ENCODE data around the gene GRM6. TPM values are rescaled to one million over a fixed set of nuclear protein-coding genes. Genes with fewer than 3 reads are reported as not detected.

GRM6 gene
- total RNA-seq, 2 experiments from 2014 or later = not detected

- Mint-ChIP-seq H3K27me3 (peaks cover 17% of the 10 kb centered on the region), H3K4me1 (peaks cover 2% of the 10 kb centered on the region), H3K27ac (no peak overlapping the region), H3K4me3 (no peak overlapping the region), H3K36me3 (ENCODE audit: low read depth) (peaks cover 8% of the 10 kb centered on the region), H3K9me3 (peaks cover 23% of the 10 kb centered on the region)
- POLR2A ChIA-PET = no interaction called here
- DNase-seq = no peak
- CTCF ChIA-PET = no interaction called here
Measured at GRCh38 chr5:178991190-178992145, 3.7 kb downstream of the GRM6 start.

- Mint-ChIP-seq H3K27me3 (peaks cover 14% of the 10 kb centered on the region), H3K9me3 (peaks cover 23% of the 10 kb centered on the region), H3K36me3 (ENCODE audit: low read depth) (peaks cover 6% of the 10 kb centered on the region), H3K4me1 (peaks cover 1% of the 10 kb centered on the region), H3K4me3 (no peak overlapping the region), H3K27ac (no peak overlapping the region)
- ChIA-PET POLR2A (no interaction called here), CTCF (no interaction called here)
- DNase-seq = no peak
Measured at GRCh38 chr5:178990491-178990890, 4.6 kb downstream of the GRM6 start.

DNA sequence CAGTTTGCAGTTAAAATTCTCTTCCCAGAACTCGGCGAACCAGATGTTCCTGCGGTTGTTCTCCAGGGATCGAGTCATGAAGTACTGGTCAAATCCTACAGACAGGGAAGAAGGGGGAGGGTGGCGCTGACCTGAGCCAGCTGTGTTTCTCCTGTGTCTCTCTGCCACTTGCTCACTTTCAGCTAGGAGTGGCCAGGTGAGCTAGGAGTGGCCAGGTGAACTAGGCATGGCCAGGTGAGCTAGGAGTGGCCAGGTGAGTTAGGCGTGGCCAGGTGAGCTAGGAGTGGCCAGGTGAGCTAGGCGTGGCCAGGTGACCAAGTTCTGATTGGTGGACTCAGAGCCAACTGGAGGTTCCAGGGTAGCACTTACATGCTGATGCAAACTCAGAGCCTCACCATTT lies 5.8 kb downstream of the GRM6 start:
- Mint-ChIP-seq H3K27me3 (peaks cover 11% of the 10 kb centered on the region), H3K36me3 (ENCODE audit: low read depth) (peaks cover 4% of the 10 kb centered on the region), H3K4me1 (no peaks in the 10 kb centered on the region), H3K9me3 (peaks cover 23% of the 10 kb centered on the region), H3K27ac (no peak overlapping the region), H3K4me3 (no peak overlapping the region)
- CTCF ChIA-PET = no interaction called here
- DNase-seq = no peak
- POLR2A ChIA-PET = no interaction called here

DNA sequence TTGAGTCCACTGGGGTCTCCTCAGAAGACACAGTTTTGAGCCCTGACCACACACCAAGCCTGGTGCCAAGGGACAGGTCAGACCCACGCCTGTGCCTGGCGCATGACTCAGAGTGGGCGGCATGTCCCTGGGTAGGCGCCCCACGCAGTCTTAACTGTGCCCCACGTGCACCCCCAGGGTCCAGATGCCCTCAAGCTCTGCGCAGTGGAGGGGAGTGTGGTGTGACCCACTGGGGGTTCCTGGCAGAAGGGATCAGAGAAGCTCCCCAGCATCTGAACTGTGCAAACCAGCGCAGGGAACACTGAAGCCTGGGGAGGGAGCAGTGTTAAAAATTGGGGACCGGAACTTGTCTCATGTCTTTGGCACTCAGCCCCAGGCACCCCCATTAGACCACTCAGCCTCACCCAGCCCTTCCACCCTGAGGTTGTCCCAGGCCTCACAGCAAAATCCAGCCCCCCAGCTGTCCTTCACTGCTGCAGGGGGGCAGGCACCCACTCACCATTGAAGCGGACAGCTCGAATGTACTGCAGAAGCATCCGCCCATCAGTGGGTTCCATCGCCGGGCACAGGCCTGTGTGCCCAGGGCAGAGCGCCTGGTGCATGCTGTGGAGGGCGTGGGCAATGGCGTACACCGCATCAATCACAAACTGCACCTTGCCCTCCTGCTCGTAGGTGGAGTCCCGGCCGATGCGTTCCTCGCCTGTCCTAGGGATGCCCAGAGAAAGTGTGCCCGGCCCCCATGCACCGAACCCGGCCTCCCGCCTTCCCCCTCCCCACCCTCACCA lies 6.5 kb downstream of the GRM6 start:
- CTCF ChIA-PET = no interaction called here
- Mint-ChIP-seq H3K27me3 (peaks cover 5% of the 10 kb centered on the region), H3K4me3 (no peak overlapping the region), H3K36me3 (ENCODE audit: low read depth) (peaks cover 4% of the 10 kb centered on the region), H3K27ac (no peak overlapping the region), H3K4me1 (no peaks in the 10 kb centered on the region), H3K9me3 (peaks cover 25% of the 10 kb centered on the region)
- POLR2A ChIA-PET = no interaction called here
- no peak for DNase-seq

DNA sequence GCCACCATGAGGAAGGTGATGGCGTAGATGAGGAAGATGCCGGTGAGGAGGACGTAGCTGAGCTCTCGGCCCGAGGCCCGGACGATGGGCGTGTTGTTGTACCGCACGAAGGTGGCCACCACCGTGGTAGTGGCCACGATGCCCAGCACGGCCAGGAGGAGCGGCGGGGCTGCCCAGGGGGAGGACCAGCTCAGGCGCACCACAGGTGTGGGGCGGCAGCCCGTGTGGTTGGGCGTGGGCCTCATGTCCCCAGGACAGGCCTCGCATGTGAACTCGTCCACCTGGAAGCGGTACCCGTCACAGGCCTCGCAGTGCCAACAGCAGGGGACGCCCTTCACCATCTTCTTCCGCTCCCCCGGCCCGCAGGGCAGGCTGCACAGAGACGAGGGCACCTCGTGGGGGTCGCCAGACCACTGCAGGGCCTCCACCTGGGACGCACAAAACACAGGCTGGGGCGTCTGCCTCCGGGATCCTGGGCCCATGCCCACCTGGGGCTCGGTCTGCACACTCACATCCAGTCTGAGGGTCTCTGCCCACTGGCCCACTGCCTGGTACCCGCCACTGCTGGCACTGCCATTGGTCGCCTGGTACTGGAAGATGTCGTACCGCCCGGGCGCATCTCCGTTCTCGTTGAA lies 8.7 kb downstream of the GRM6 start:
- Mint-ChIP-seq H3K27me3 (no peaks in the 10 kb centered on the region), H3K27ac (no peak overlapping the region), H3K4me3 (no peak overlapping the region), H3K36me3 (ENCODE audit: low read depth) (no peaks in the 10 kb centered on the region), H3K4me1 (no peaks in the 10 kb centered on the region), H3K9me3 (peaks cover 38% of the 10 kb centered on the region)
- no peak for DNase-seq
- POLR2A ChIA-PET = no interaction called here
- CTCF ChIA-PET = no interaction called here

GRCh38 chr5:178984145-178985072 lies 10.7 kb downstream of the GRM6 start:
- CTCF ChIA-PET = no interaction called here
- POLR2A ChIA-PET = no interaction called here
- H3K9me3 Mint-ChIP-seq = peaks cover 44% of the 10 kb centered on the region

GRCh38 chr5:178983728-178984127 lies 11.4 kb downstream of the GRM6 start:
- H3K4me3 Mint-ChIP-seq = no peak overlapping the region
- CTCF ChIA-PET = no interaction called here
- DNase-seq = no peak
- POLR2A ChIA-PET = no interaction called here
- no peaks in the 10 kb centered on the region for H3K27me3 Mint-ChIP-seq
- no peak overlapping the region for H3K27ac Mint-ChIP-seq
- no peaks in the 10 kb centered on the region for H3K4me1 Mint-ChIP-seq
- H3K9me3 Mint-ChIP-seq = peaks cover 44% of the 10 kb centered on the region
- no peaks in the 10 kb centered on the region for H3K36me3 Mint-ChIP-seq (ENCODE audit: low read depth)

More at GRCh38 chr5:178984145-178985072, 10.7 kb downstream of the GRM6 start:
- no peaks in the 10 kb centered on the region for H3K36me3 Mint-ChIP-seq (ENCODE audit: low read depth)
- no peak overlapping the region for H3K27ac Mint-ChIP-seq
- H3K27me3 Mint-ChIP-seq = no peaks in the 10 kb centered on the region
- H3K4me1 Mint-ChIP-seq = no peaks in the 10 kb centered on the region
- no peak overlapping the region for H3K4me3 Mint-ChIP-seq
- DNase-seq = no peak

GRCh38 chr5:178982941-178983340 lies 12.2 kb downstream of the GRM6 start:
- Mint-ChIP-seq H3K27ac (no peak overlapping the region), H3K9me3 (peaks cover 44% of the 10 kb centered on the region), H3K4me3 (no peak overlapping the region), H3K36me3 (ENCODE audit: low read depth) (no peaks in the 10 kb centered on the region), H3K27me3 (no peaks in the 10 kb centered on the region), H3K4me1 (no peaks in the 10 kb centered on the region)
- ChIA-PET POLR2A (no interaction called here), CTCF (no interaction called here)
- DNase-seq = no peak

DNA sequence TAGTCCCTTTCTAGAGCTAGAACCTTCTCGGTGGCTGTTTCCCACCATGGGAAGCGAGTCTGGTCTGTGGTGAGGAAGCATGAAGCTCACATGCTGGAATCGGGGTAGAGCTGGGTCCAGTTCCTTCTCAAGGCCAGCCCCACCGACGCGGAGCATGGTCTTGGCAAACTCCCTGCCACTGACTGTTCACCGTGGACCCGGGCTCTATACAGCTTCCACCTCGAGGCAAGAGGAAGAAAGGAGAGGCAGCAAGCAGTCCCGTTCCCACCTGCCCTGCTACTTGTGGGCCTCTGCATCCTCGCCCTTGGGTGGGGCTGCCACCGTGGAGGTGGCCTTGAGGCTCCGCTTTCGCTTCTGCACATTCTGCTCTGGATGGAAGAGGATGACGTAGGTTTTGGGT lies 13.7 kb downstream of the GRM6 start:
- H3K27ac Mint-ChIP-seq = no peak overlapping the region
- CTCF ChIA-PET = no interaction called here
- DNase-seq = no peak
- H3K4me3 Mint-ChIP-seq = no peak overlapping the region
- H3K36me3 Mint-ChIP-seq (ENCODE audit: low read depth) = no peaks in the 10 kb centered on the region
- H3K4me1 Mint-ChIP-seq = no peaks in the 10 kb centered on the region
- no peaks in the 10 kb centered on the region for H3K27me3 Mint-ChIP-seq
- peaks cover 51% of the 10 kb centered on the region for H3K9me3 Mint-ChIP-seq
- POLR2A ChIA-PET = no interaction called here

DNA sequence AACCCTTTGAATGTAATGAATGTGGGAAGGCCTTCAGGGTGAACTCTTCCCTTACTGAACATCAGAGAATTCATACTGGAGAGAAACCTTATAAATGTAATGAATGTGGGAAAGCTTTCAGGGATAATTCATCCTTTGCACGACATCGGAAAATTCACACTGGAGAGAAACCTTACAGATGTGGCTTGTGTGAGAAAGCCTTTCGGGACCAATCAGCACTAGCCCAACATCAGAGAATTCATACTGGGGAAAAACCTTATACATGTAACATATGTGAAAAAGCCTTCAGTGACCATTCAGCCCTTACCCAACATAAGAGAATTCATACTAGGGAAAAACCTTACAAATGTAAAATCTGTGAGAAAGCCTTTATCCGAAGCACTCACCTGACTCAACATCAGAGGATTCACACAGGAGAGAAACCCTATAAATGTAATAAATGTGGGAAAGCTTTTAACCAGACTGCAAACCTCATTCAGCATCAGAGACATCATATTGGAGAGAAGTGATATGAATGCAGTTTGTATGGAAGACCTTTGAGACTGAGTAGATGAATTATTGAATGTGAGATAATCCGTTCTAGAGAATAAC lies 29.6 kb downstream of the GRM6 start:
- no peak for DNase-seq
- Mint-ChIP-seq H3K9me3 (peaks cover 67% of the 10 kb centered on the region), H3K4me1 (no peaks in the 10 kb centered on the region), H3K27me3 (no peaks in the 10 kb centered on the region), H3K4me3 (no peak overlapping the region), H3K27ac (no peak overlapping the region), H3K36me3 (ENCODE audit: low read depth) (peaks cover 19% of the 10 kb centered on the region)
- POLR2A ChIA-PET = no interaction called here
- CTCF ChIA-PET = no interaction called here

- Mint-ChIP-seq H3K9me3 (peaks cover 68% of the 10 kb centered on the region), H3K27me3 (no peaks in the 10 kb centered on the region), H3K27ac (no peak overlapping the region), H3K4me3 (no peak overlapping the region), H3K36me3 (ENCODE audit: low read depth) (peaks cover 20% of the 10 kb centered on the region), H3K4me1 (no peaks in the 10 kb centered on the region)
- no peak for DNase-seq
- ChIA-PET POLR2A (no interaction called here), CTCF (no interaction called here)
Measured at GRCh38 chr5:178941361-178941760, 53.8 kb downstream of the GRM6 start.

DNA sequence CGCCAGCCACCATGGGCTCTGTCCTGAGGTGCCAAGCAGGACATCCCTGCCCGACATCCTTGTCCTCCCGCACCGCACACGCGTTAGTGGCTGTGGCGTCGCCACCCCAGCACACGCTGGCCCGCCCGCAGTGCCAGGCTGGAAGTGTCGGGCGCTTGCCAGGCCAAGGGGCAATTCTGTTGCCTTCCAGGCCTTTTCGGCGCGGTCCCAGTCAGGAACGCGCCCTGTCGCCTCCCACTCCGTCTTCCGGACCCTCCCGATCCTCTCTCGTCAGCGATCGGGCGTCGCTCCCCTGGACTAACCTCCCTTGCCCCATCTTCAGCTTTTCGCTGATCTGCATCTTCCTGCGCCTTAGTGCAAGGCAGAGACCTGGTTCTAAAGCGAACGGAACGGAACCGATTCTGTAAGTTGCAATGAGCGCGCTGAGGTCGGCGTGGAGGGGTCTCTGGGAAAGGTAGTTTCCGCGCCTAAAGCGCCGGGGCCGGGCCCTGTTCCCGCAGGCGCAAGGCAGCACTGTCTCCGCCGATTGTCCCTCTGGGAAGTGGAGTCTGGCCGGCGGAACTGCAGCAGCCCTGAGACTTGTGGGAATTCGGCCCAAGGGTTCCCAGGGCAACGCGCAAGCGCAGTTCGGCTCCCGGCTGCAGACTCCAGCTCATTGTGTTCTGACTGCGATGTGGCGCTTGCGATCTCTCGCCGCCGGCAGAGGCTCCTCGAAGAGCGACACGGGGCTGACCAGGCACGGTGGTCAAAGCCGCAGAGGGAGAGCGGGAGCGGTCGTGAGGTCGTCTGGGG lies 54.4 kb downstream of the GRM6 start, which contains the start of gene ZNF454:
ZNF454 (plus strand) TSS at position 630 of the 792 bp plus-strand sequence. CDS start 1,594 bp downstream, outside the sequence.
- Mint-ChIP-seq H3K9me3 (peaks cover 72% of the 10 kb centered on the region), H3K4me1 (no peaks in the 10 kb centered on the region), H3K4me3 (no peak within 1 kb of the TSS), H3K27ac (no peak within 1 kb of the TSS), H3K27me3 (no peaks in the 10 kb centered on the region), H3K36me3 (ENCODE audit: low read depth) (peaks cover 20% of the 10 kb centered on the region)
- POLR2A ChIA-PET = no interaction called here
- DNase-seq = no peak
- CTCF ChIA-PET = no interaction called here

All from activated CD4-positive, alpha-beta memory T cell treated with anti-CD3 and anti-CD28 coated beads, Interleukin-2, amount 10 ng/mL, durations not matched to agents 7 days and 5 days (primary cell).